ENCODE data around the gene OR6C76.

Gene OR6C76

GRCh38 chr12:55407866-55408265 lies 18.2 kb upstream of the OR6C76 start:
- no peak for TF ChIP-seq NFIC (IDR thresholded peaks at IDR 0.05)
- no peak for TF ChIP-seq CREB1 (IDR thresholded peaks at IDR 0.05; ENCODE audit: low read depth)
- TF ChIP-seq USF1 (IDR thresholded peaks at IDR 0.05): no peak
- no peak for TF ChIP-seq TAF1 (IDR thresholded peaks at IDR 0.05; ENCODE audit: low read depth)
- TF ChIP-seq, protein P1, sequence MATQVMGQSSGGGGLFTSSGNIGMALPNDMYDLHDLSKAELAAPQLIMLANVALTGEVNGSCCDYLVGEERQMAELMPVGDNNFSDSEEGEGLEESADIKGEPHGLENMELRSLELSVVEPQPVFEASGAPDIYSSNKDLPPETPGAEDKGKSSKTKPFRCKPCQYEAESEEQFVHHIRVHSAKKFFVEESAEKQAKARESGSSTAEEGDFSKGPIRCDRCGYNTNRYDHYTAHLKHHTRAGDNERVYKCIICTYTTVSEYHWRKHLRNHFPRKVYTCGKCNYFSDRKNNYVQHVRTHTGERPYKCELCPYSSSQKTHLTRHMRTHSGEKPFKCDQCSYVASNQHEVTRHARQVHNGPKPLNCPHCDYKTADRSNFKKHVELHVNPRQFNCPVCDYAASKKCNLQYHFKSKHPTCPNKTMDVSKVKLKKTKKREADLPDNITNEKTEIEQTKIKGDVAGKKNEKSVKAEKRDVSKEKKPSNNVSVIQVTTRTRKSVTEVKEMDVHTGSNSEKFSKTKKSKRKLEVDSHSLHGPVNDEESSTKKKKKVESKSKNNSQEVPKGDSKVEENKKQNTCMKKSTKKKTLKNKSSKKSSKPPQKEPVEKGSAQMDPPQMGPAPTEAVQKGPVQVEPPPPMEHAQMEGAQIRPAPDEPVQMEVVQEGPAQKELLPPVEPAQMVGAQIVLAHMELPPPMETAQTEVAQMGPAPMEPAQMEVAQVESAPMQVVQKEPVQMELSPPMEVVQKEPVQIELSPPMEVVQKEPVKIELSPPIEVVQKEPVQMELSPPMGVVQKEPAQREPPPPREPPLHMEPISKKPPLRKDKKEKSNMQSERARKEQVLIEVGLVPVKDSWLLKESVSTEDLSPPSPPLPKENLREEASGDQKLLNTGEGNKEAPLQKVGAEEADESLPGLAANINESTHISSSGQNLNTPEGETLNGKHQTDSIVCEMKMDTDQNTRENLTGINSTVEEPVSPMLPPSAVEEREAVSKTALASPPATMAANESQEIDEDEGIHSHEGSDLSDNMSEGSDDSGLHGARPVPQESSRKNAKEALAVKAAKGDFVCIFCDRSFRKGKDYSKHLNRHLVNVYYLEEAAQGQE (IDR thresholded peaks at IDR 0.05; ENCODE audit: low read depth): no peak
- TF ChIP-seq TEAD4 (IDR thresholded peaks at IDR 0.05): no peak

- TF ChIP-seq RAD21 (IDR thresholded peaks at IDR 0.05; ENCODE audit: low read depth): peak; percentile 20; the same call in 1 of the 2 replicates
Measured at GRCh38 chr12:55413498-55414388, 12.3 kb upstream of the OR6C76 start.

DNA sequence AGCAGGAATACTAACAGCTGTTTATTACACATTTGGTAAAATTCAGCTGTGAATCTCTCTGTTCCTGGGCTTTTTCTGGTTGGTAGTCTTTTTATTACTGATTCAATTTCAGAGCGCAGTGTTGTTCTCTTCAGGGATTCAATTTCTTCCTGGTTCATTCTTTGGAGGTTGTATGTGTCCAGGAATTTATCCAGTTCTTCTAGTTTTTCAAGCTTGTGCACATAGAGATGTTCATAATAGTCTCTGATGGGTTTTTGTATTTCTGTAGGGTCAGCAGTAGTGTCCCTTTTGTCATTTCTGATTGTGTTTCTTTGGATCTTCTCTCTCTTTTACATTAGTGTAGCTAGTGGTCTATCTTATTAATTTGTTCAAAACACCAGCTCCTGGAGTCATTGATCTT lies 9.1 kb upstream of the OR6C76 start:
- no peak for TF ChIP-seq USF1 (IDR thresholded peaks at IDR 0.05)
- no peak for TF ChIP-seq YY1 (IDR thresholded peaks at IDR 0.05; ENCODE audit: low read depth)
- TF ChIP-seq EP300 (IDR thresholded peaks at IDR 0.05; ENCODE audit: borderline replicate concordance): no peak
- TF ChIP-seq, protein P1 (IDR thresholded peaks at IDR 0.05; ENCODE audit: low read depth): no peak
- TF ChIP-seq ZBTB7A (IDR thresholded peaks at IDR 0.05; ENCODE audit: low read depth): no peak
- TF ChIP-seq NFIC (IDR thresholded peaks at IDR 0.05): no peak
- TF ChIP-seq EGR1 (IDR thresholded peaks at IDR 0.05): no peak
- no peak for TF ChIP-seq FOXM1 (IDR thresholded peaks at IDR 0.05; ENCODE audit: borderline replicate concordance, low read depth)
- no peak for TF ChIP-seq CEBPB (IDR thresholded peaks at IDR 0.05)
- TF ChIP-seq, protein P2, sequence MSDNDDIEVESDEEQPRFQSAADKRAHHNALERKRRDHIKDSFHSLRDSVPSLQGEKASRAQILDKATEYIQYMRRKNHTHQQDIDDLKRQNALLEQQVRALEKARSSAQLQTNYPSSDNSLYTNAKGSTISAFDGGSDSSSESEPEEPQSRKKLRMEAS (IDR thresholded peaks at IDR 0.05): no peak
- no peak for TF ChIP-seq CREB1 (IDR thresholded peaks at IDR 0.05; ENCODE audit: low read depth)
- TF ChIP-seq RAD21 (IDR thresholded peaks at IDR 0.05; ENCODE audit: low read depth): no peak

DNA sequence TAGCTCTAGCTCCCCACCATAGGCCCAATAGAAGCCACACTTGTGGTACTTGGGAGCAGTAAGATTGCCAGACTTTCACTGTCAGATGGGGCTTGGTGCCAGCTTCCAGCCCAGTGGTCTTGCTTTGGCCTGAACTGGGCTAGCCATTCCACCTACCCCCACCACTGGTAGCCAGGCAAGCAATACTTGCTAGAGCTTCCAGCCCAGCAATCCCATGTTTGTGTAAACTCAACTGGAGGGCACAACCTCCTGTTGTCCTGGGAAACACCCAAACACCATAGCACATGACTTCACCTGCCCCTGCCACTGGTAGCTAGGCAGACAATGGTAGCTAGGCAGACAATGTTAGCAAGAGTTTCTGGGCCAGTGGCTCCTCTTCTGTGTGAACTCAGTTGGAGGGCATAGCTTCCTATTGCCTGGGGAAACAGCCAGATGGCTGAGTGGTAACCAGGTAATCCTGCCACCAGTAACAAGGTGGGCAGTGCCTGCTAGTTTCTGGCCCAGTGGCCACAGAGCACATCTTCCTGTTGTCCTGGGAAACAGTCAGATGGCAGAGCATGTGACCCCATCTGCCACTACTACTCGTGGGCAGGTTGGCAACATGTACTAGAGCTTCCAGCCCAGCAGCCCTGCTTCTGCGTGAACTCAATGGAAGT lies 5.6 kb upstream of the OR6C76 start:
- TF ChIP-seq NFIC (IDR thresholded peaks at IDR 0.05) (no peak), USF1 (IDR thresholded peaks at IDR 0.05) (no peak)

DNA sequence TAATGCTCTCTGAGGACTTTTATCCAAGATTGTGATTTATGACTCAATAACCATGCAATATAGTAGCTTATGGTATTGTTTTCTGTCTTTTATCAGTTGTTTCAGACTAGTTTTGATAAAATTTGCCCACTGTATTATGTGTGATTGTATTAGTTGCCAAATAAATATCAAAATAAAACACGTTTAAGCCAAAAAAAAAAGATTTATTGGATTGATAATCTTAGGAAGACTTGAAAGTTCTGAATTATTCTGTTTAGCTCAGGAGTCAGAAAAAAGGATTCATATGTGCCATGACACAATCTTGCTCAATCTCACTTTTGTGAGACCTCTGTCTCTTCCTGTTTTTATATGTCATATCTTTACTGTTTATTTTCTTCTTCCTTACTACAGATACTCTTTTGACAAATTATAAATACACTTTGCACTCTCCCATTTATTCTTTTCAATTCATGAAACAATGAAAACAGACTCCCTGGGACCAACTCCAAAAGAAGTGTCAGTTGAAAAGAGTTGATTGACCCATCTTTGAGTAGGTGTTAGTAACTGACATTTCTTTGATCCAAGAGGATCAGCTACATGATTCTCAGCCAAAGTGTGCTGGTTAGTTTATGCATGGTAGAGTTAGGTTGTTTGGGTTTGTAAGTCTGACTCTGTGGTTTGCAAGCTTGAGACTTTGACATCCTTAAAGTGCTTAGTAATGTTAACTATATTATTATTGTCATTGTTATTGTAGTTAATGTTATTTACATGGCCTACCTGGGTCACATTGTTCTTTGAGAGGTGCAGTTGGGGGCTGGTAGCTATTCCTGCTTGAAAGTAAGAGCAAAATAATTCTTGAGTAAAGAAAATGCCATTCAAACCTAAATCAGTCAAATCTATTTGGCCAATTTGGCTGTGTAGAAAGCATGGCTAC lies 2.5 kb downstream of the OR6C76 start:
- TF ChIP-seq TAF1 (IDR thresholded peaks at IDR 0.05; ENCODE audit: low read depth): no peak
- TF ChIP-seq, protein P2 (IDR thresholded peaks at IDR 0.05): no peak
- TF ChIP-seq, protein P1 (IDR thresholded peaks at IDR 0.05; ENCODE audit: low read depth): no peak
- no peak for TF ChIP-seq CREB1 (IDR thresholded peaks at IDR 0.05; ENCODE audit: low read depth)
- no peak for TF ChIP-seq TEAD4 (IDR thresholded peaks at IDR 0.05)
- no peak for TF ChIP-seq NFIC (IDR thresholded peaks at IDR 0.05)
- no peak for TF ChIP-seq RAD21 (IDR thresholded peaks at IDR 0.05; ENCODE audit: low read depth)
- no peak for TF ChIP-seq EGR1 (IDR thresholded peaks at IDR 0.05)
- TF ChIP-seq EP300 (IDR thresholded peaks at IDR 0.05; ENCODE audit: borderline replicate concordance): no peak
- TF ChIP-seq ZBTB7A (IDR thresholded peaks at IDR 0.05; ENCODE audit: low read depth): no peak
- TF ChIP-seq CEBPB (IDR thresholded peaks at IDR 0.05): no peak
- no peak for TF ChIP-seq FOXM1 (IDR thresholded peaks at IDR 0.05; ENCODE audit: borderline replicate concordance, low read depth)
- no peak for TF ChIP-seq USF1 (IDR thresholded peaks at IDR 0.05)
- TF ChIP-seq TCF12 (IDR thresholded peaks at IDR 0.05; ENCODE audit: low read depth): no peak
- TF ChIP-seq YY1 (IDR thresholded peaks at IDR 0.05; ENCODE audit: low read depth): no peak

Data from Ishikawa (cell line).